Caco-2 (cell line): ENCODE measurements around the gene SH3BP5L. TPM values are rescaled to one million over a fixed set of nuclear protein-coding genes. Genes with fewer than 3 reads are reported as not detected.

Experiments used
- BruUV-seq: library from RNA; stranded (reverse); fragments of 400-500 nt; replicated peaks from 2 replicates; lab custom pipeline; 2021; lab: Mats Ljungman, UMichigan
- CTCF ChIA-PET: fragments of 300-600 bp; sonication (Branson Sonifier 250); formaldehyde crosslinking; loops from one replicate; lab custom pipeline; 2022; ENCODE audit warnings: antibody characterized with exemption; lab: Charles Lee
- POLR2A ChIA-PET: fragments of 300-600 bp; sonication (Branson Sonifier 250); formaldehyde crosslinking; loops from one replicate; lab custom pipeline; 2022; ENCODE audit warnings: antibody characterized with exemption; lab: Charles Lee
- DNase-seq, 2 experiments: peaks; one replicate each; pipeline versions ENCODE4 v3.0.0 to v3.0.0-alpha.2; 2020 to 2022
- H3K27me3 ChIP-seq: replicated peaks from 2 replicates; pipeline ENCODE4 v1.6.0; 2011; ENCODE audit warnings: low read length; ENCODE audit not compliant: control insufficient read depth, insufficient read depth
- H3K36me3 ChIP-seq: 2 replicates; pipeline ENCODE4 v1.5.1; 2011; ENCODE audit warnings: low read length; ENCODE audit not compliant: control insufficient read depth, insufficient read depth
- H3K4me1 ChIP-seq: fragments of 250-450 bp; sonication (Bioruptor Pico); 2 replicates; pipeline ENCODE4 v1.5.1; 2020; ENCODE audit warnings: mild to moderate bottlenecking
- H3K4me3 ChIP-seq: 2 replicates; pipeline ENCODE4 v1.5.1; 2011; ENCODE audit warnings: low read depth, mild to moderate bottlenecking, control low read depth, low read length
- H3K9me3 ChIP-seq: fragments of 250-450 bp; sonication (Bioruptor Pico); 2 replicates; pipeline ENCODE4 v1.5.1; 2020; ENCODE audit warnings: mild to moderate bottlenecking, moderate library complexity
- H3K27ac Mint-ChIP-seq: one replicate; pipeline ENCODE4 v1.8.0; 2022; ENCODE audit warnings: mixed read lengths; ENCODE audit not compliant: unreplicated experiment
- H3K27me3 Mint-ChIP-seq: one replicate; pipeline ENCODE4 v1.8.0; 2022; ENCODE audit warnings: mixed read lengths; ENCODE audit not compliant: insufficient read depth, unreplicated experiment
- H3K36me3 Mint-ChIP-seq: one replicate; pipeline ENCODE4 v1.8.0; 2022; ENCODE audit warnings: mild to moderate bottlenecking, mixed read lengths; ENCODE audit not compliant: insufficient read depth, unreplicated experiment
- H3K4me1 Mint-ChIP-seq: one replicate; pipeline ENCODE4 v1.8.0; 2022; ENCODE audit warnings: low read depth, mixed read lengths; ENCODE audit not compliant: unreplicated experiment
- H3K4me3 Mint-ChIP-seq: one replicate; pipeline ENCODE4 v1.8.0; 2022; ENCODE audit warnings: mild to moderate bottlenecking, moderate library complexity, mixed read lengths; ENCODE audit not compliant: unreplicated experiment
- H3K9me3 Mint-ChIP-seq: one replicate; pipeline ENCODE4 v1.8.0; 2022; ENCODE audit warnings: mixed read lengths; ENCODE audit not compliant: unreplicated experiment
- CTCF ChIP-seq, 2 experiments: fragments of 200-600 bp in 1 of 2; IDR thresholded peaks; 1 replicate in 1 of 2; 2 replicates in 1 of 2; pipeline versions ENCODE4 v1.5.1 to v1.8.0; 2011 to 2022; ENCODE audit warnings: antibody characterized with exemption in 1 of 2, control low read depth in 1 of 2, inconsistent platforms in 1 of 2, low read depth in 1 of 2, low read length in 1 of 2, mild to moderate bottlenecking in 1 of 2, moderate library complexity in 1 of 2; ENCODE audit not compliant: insufficient read depth in 1 of 2, severe bottlenecking in 1 of 2, unreplicated experiment in 1 of 2
- intact Hi-C: fragments of 100-400 bp; cut with micrococcal nuclease; formaldehyde crosslinking; loops from one replicate; pipeline ENCODE4 v1.10.0; 2022; ENCODE audit not compliant: unreplicated experiment
- total RNA-seq: library from RNA; stranded (reverse); gene quantifications from 2 replicates; pipeline ENCODE4 v1.2.3, GENCODE V29; 2022

The SH3BP5L gene
- total RNA-seq, 1 experiment from 2014 or later, result 21.3 TPM

- CTCF ChIA-PET, result interaction anchor here (0.6 to 2.4 kb wide), 7 partner anchors 15 to 48 kb away, joined by 3 to 20 read pairs (median 5); partner anchors contain the start of genes PGBD2, SH3BP5L and ZNF672
- Histone ChIP-seq H3K36me3 (no peaks in the 10 kb centered on the region; the same call in 1 of the 2 replicates), H3K27me3 (no peaks in the 10 kb centered on the region), H3K9me3 (no peaks in the 10 kb centered on the region), H3K4me3 (peak overlapping the region; percentile 71), H3K4me1 (peaks cover 21% of the 10 kb centered on the region)
- peaks cover 9% of the 10 kb centered on the region for H3K4me1 Mint-ChIP-seq
- no peaks in the 10 kb centered on the region for H3K27me3 Mint-ChIP-seq
- POLR2A ChIA-PET, result interaction anchor here (0.5 to 3.5 kb wide), 6 partner anchors 15 to 52 kb away, joined by 3 to 38 read pairs (median 7); partner anchors contain the start of genes PGBD2, SH3BP5L and ZNF672
- intact Hi-C loops, result loop anchor here (1.0 kb wide), 4 partner anchors 15 to 48 kb away; partner anchors contain the start of genes PGBD2 and ZNF672
- H3K9me3 Mint-ChIP-seq, result no peaks in the 10 kb centered on the region
- H3K36me3 Mint-ChIP-seq, result peaks cover 21% of the 10 kb centered on the region
- peak; percentile 48 to 76 for TF ChIP-seq CTCF (IDR thresholded peaks at IDR 0.05; ENCODE audit: insufficient read depth in 1 of 2, low read depth in 1 of 2, low read length in 1 of 2, severe bottlenecking in 1 of 2, unreplicated experiment in 1 of 2)
- DNase-seq, result peak; percentile 91 to 93
- TSS peak; percentile 65 for BruUV-seq
- peak overlapping the region; percentile 87 for H3K27ac Mint-ChIP-seq
- peak overlapping the region; percentile 91 for H3K4me3 Mint-ChIP-seq
Measured at GRCh38 chr1:248858096-248858890, 32.6 kb upstream of the SH3BP5L start.

GRCh38 chr1:248857749-248858095 is 32.0 kb upstream of the SH3BP5L start:
- CTCF ChIA-PET, result interaction anchor here (1.4 to 2.4 kb wide), 3 partner anchors 16 to 32 kb away, joined by 15 to 20 read pairs (median 19); partner anchors contain the start of genes SH3BP5L and ZNF672

More at GRCh38 chr1:248857749-248858095, 32.0 kb upstream of the SH3BP5L start:
- intact Hi-C loops, result loop anchor here (1.0 kb wide), 4 partner anchors 16 to 49 kb away; partner anchors contain the start of genes PGBD2 and ZNF672
- BruUV-seq, result no TSS peak
- peaks cover 21% of the 10 kb centered on the region for H3K36me3 Mint-ChIP-seq
- no peaks in the 10 kb centered on the region for H3K27me3 Mint-ChIP-seq
- H3K4me3 Mint-ChIP-seq, result peak overlapping the region; percentile 91
- no peaks in the 10 kb centered on the region for H3K27me3 ChIP-seq
- H3K36me3 ChIP-seq, result no peaks in the 10 kb centered on the region; the same call in 1 of the 2 replicates
- no peak for DNase-seq
- POLR2A ChIA-PET, result interaction anchor here (0.7 to 3.5 kb wide), 4 partner anchors 16 to 49 kb away, joined by 3 to 38 read pairs (median 10); partner anchors contain the start of genes PGBD2, SH3BP5L and ZNF672
- H3K4me1 Mint-ChIP-seq, result peaks cover 9% of the 10 kb centered on the region
- H3K27ac Mint-ChIP-seq, result peak overlapping the region; percentile 87
- H3K9me3 ChIP-seq, result no peaks in the 10 kb centered on the region
- TF ChIP-seq CTCF (IDR thresholded peaks at IDR 0.05; ENCODE audit: insufficient read depth in 1 of 2, low read depth in 1 of 2, low read length in 1 of 2, severe bottlenecking in 1 of 2, unreplicated experiment in 1 of 2), result no peak
- peaks cover 19% of the 10 kb centered on the region for H3K4me1 ChIP-seq
- no peaks in the 10 kb centered on the region for H3K9me3 Mint-ChIP-seq
- H3K4me3 ChIP-seq, result peak overlapping the region; percentile 71
